Mesenchymal stem cell (in vitro differentiated cells and primary cell): Measurements from ENCODE around the gene PGA4.

Experiments
- DNase-seq: peaks from one replicate; pipeline ENCODE4 v3.0.0-alpha.2; 2013
- H2AFZ ChIP-seq: one replicate; pipeline ENCODE4 v1.6.1; 2013; ENCODE audit warnings: low read depth, mild to moderate bottlenecking, control low read depth, inconsistent platforms, low read length, moderate library complexity
- H2AK5ac ChIP-seq: 2 replicates; pipeline ENCODE4 v1.6.1; 2013; ENCODE audit warnings: low read length, moderate library complexity, mild to moderate bottlenecking, inconsistent platforms; ENCODE audit not compliant: severe bottlenecking
- H2BK120ac ChIP-seq: one replicate; pipeline ENCODE4 v1.6.1; 2013; ENCODE audit warnings: low read depth, mild to moderate bottlenecking, inconsistent platforms, low read length, moderate library complexity
- H2BK12ac ChIP-seq, 2 experiments: one replicate each; pipeline ENCODE4 v1.6.1; 2013; ENCODE audit warnings: inconsistent platforms in 2 of 2, low read length in 2 of 2, mild to moderate bottlenecking in 2 of 2, moderate library complexity in 2 of 2, control low read depth in 1 of 2
- H2BK15ac ChIP-seq: one replicate; pipeline ENCODE4 v1.6.1; 2013; ENCODE audit warnings: mild to moderate bottlenecking, low read depth, inconsistent platforms; ENCODE audit not compliant: poor library complexity, severe bottlenecking
- H2BK5ac ChIP-seq: 2 replicates; pipeline ENCODE4 v1.6.1; 2013; ENCODE audit warnings: low read depth, mild to moderate bottlenecking, low read length, control low read depth, inconsistent platforms; ENCODE audit not compliant: poor library complexity, severe bottlenecking
- H3K14ac ChIP-seq, 2 experiments: one replicate each; pipeline ENCODE4 v1.6.1; 2013; ENCODE audit warnings: inconsistent platforms in 2 of 2, low read length in 2 of 2, control low read depth in 1 of 2, mild to moderate bottlenecking in 1 of 2, moderate library complexity in 1 of 2
- H3K18ac ChIP-seq, 2 experiments: one replicate each; pipeline ENCODE4 v1.6.1; 2013; ENCODE audit warnings: inconsistent platforms in 2 of 2, low read length in 2 of 2, control low read depth in 1 of 2, low read depth in 1 of 2, mild to moderate bottlenecking in 1 of 2
- H3K23ac ChIP-seq, 2 experiments: one replicate each; pipeline ENCODE4 v1.6.1; 2013; ENCODE audit warnings: inconsistent platforms in 2 of 2, low read length in 2 of 2, mild to moderate bottlenecking in 2 of 2, moderate library complexity in 2 of 2, control low read depth in 1 of 2
- H3K27ac ChIP-seq: 2 replicates; pipeline ENCODE4 v1.5.1; 2013; ENCODE audit warnings: mild to moderate bottlenecking, moderate library complexity, low read length, control low read depth, inconsistent platforms; ENCODE audit not compliant: poor library complexity, severe bottlenecking
- H3K27me3 ChIP-seq, 2 experiments: 2 replicates each; pipeline versions ENCODE4 v1.6.1 to v1.7.0; 2013; ENCODE audit warnings: low read length in 2 of 2, mild to moderate bottlenecking in 2 of 2, moderate library complexity in 2 of 2, control low read depth in 1 of 2, inconsistent platforms in 1 of 2; ENCODE audit not compliant: control insufficient read depth in 1 of 2, insufficient read depth in 1 of 2
- H3K36me3 ChIP-seq, 2 experiments: 2 replicates each; pipeline versions ENCODE4 v1.6.1 to v1.7.0; 2013; ENCODE audit warnings: low read length in 2 of 2, control low read depth in 1 of 2, inconsistent platforms in 1 of 2, low read depth in 1 of 2, mild to moderate bottlenecking in 1 of 2; ENCODE audit not compliant: insufficient read depth in 2 of 2, control insufficient read depth in 1 of 2
- H3K4ac ChIP-seq, 2 experiments: one replicate each; pipeline ENCODE4 v1.6.1; 2013; ENCODE audit warnings: inconsistent platforms in 2 of 2, low read length in 2 of 2, mild to moderate bottlenecking in 2 of 2, moderate library complexity in 2 of 2, control low read depth in 1 of 2, low read depth in 1 of 2
- H3K4me1 ChIP-seq: 2 replicates; pipeline ENCODE4 v1.6.1; 2013; ENCODE audit warnings: low read depth, low read length, control low read depth; ENCODE audit not compliant: control insufficient read depth, insufficient read depth
- H3K4me2 ChIP-seq: 2 replicates; pipeline ENCODE4 v1.6.1; 2013; ENCODE audit warnings: low read length, mild to moderate bottlenecking, inconsistent platforms; ENCODE audit not compliant: poor library complexity, severe bottlenecking
- H3K4me3 ChIP-seq, 2 experiments: 2 replicates each; pipeline versions ENCODE4 v1.5.1 to v1.7.0; 2013; ENCODE audit warnings: low read length in 2 of 2, mild to moderate bottlenecking in 2 of 2, control low read depth in 1 of 2, low read depth in 1 of 2; ENCODE audit not compliant: insufficient read depth in 1 of 2
- H3K79me1 ChIP-seq: replicated peaks from 2 replicates; pipeline ENCODE4 v1.6.1; 2013; ENCODE audit warnings: mild to moderate bottlenecking, control low read depth, low read length, inconsistent platforms; ENCODE audit not compliant: poor library complexity, severe bottlenecking
- H3K9ac ChIP-seq: 2 replicates; pipeline ENCODE4 v1.7.0; 2013; ENCODE audit warnings: mild to moderate bottlenecking, low read length, moderate library complexity
- H3K9me3 ChIP-seq: 2 replicates; pipeline ENCODE4 v1.7.0; 2013; ENCODE audit warnings: mild to moderate bottlenecking, low read length; ENCODE audit not compliant: control insufficient read depth
- H4K8ac ChIP-seq: one replicate; pipeline ENCODE4 v1.6.1; 2013; ENCODE audit warnings: inconsistent platforms, mild to moderate bottlenecking, low read length, moderate library complexity
- H4K91ac ChIP-seq: one replicate; pipeline ENCODE4 v1.6.1; 2013; ENCODE audit warnings: mild to moderate bottlenecking, low read length, inconsistent platforms
- WGBS: methylation state at CpG from one replicate; pipeline ENCODE4 v1.1.7; 2013; ENCODE audit warnings: mixed read lengths; 5-methylcytosine and 5-hydroxymethylcytosine counted together

Gene PGA4

GRCh38 chr11:61259363-61259762 is 37.2 kb downstream of the PGA4 start:
- H2BK15ac ChIP-seq: no peak overlapping the region
- peaks cover 5% of the 10 kb centered on the region for H3K4me1 ChIP-seq
- no peak for DNase-seq
- H4K91ac ChIP-seq: no peak overlapping the region
- H3K36me3 ChIP-seq: peaks cover 30 to 75% of the 10 kb centered on the region in 2 experiments
- no peaks in the 10 kb centered on the region for H3K79me1 ChIP-seq
- H2AFZ ChIP-seq: no peak overlapping the region
- H2BK12ac ChIP-seq: no peak overlapping the region
- no peaks in the 10 kb centered on the region for H3K9me3 ChIP-seq
- no peak overlapping the region for H3K4me2 ChIP-seq
- WGBS: 96% methylated on average over 6 of the region's 6 CpGs
- H4K8ac ChIP-seq: no peak overlapping the region
- H2AK5ac ChIP-seq: no peak overlapping the region
- no peak overlapping the region for H3K23ac ChIP-seq
- H3K27ac ChIP-seq: no peak overlapping the region
- H3K9ac ChIP-seq: no peak overlapping the region
- H2BK5ac ChIP-seq: no peak overlapping the region
- H3K4ac ChIP-seq: no peak overlapping the region
- no peak overlapping the region for H3K14ac ChIP-seq
- H2BK120ac ChIP-seq: no peak overlapping the region
- H3K27me3 ChIP-seq: no peaks in the 10 kb centered on the region
- no peak overlapping the region for H3K4me3 ChIP-seq
- H3K18ac ChIP-seq: no peak overlapping the region

- Histone ChIP-seq H3K14ac (no peak overlapping the region), H4K91ac (no peak overlapping the region), H4K8ac (no peak overlapping the region), H2AFZ (no peak overlapping the region), H2BK120ac (no peak overlapping the region), H3K4me2 (no peak overlapping the region), H3K27me3 (no peaks in the 10 kb centered on the region), H3K4ac (no peak overlapping the region), H3K18ac (no peak overlapping the region), H2BK15ac (no peak overlapping the region), H2BK12ac (no peak overlapping the region), H3K4me1 (no peaks in the 10 kb centered on the region), H3K9me3 (no peaks in the 10 kb centered on the region), H3K9ac (no peak overlapping the region), H2AK5ac (no peak overlapping the region), H2BK5ac (no peak overlapping the region), H3K4me3 (no peak overlapping the region), H3K79me1 (no peaks in the 10 kb centered on the region), H3K36me3 (peaks cover 34 to 73% of the 10 kb centered on the region in 2 experiments), H3K23ac (no peak overlapping the region), H3K27ac (no peak overlapping the region)
- DNase-seq: no peak
- 94% methylated on average over 6 of the region's 6 CpGs for WGBS
These were observed 42.2 kb downstream of the PGA4 start for GRCh38 chr11:61264371-61264770.

GRCh38 chr11:61264795-61265194 is 42.6 kb downstream of the PGA4 start:
- Histone ChIP-seq H3K23ac (no peak overlapping the region), H2AK5ac (no peak overlapping the region), H3K4me2 (no peak overlapping the region), H2BK12ac (no peak overlapping the region), H3K4me3 (no peak overlapping the region), H4K8ac (no peak overlapping the region), H3K4me1 (no peaks in the 10 kb centered on the region), H3K79me1 (no peaks in the 10 kb centered on the region), H3K9ac (no peak overlapping the region), H2AFZ (no peak overlapping the region), H3K27ac (no peak overlapping the region), H2BK120ac (no peak overlapping the region), H3K36me3 (peaks cover 33 to 69% of the 10 kb centered on the region in 2 experiments), H4K91ac (no peak overlapping the region), H3K4ac (no peak overlapping the region), H2BK15ac (no peak overlapping the region), H3K27me3 (no peaks in the 10 kb centered on the region), H3K14ac (no peak overlapping the region), H3K18ac (no peak overlapping the region), H2BK5ac (no peak overlapping the region), H3K9me3 (no peaks in the 10 kb centered on the region)
- DNase-seq: no peak
- 95% methylated on average over 14 of the region's 14 CpGs for WGBS

- no peak overlapping the region for H4K8ac ChIP-seq
- H4K91ac ChIP-seq: no peak overlapping the region
These were observed 43.2 kb downstream of the PGA4 start for GRCh38 chr11:61265357-61265756.

More at GRCh38 chr11:61265357-61265756, 43.2 kb downstream of the PGA4 start:
- Histone ChIP-seq H2BK15ac (no peak overlapping the region), H2BK12ac (no peak overlapping the region), H3K9ac (no peak overlapping the region), H2AFZ (no peak overlapping the region), H3K27ac (no peak overlapping the region), H3K14ac (no peak overlapping the region), H3K4ac (no peak overlapping the region), H3K4me2 (no peak overlapping the region), H3K23ac (no peak overlapping the region), H3K18ac (no peak overlapping the region), H2AK5ac (no peak overlapping the region), H3K27me3 (no peaks in the 10 kb centered on the region), H3K4me1 (no peaks in the 10 kb centered on the region), H3K36me3 (peaks cover 33 to 66% of the 10 kb centered on the region in 2 experiments), H3K9me3 (no peaks in the 10 kb centered on the region), H2BK5ac (no peak overlapping the region), H2BK120ac (no peak overlapping the region), H3K79me1 (no peaks in the 10 kb centered on the region), H3K4me3 (no peak overlapping the region)
- DNase-seq: no peak
- 93% methylated on average over 13 of the region's 14 CpGs for WGBS
